IPS-18c (cell line): ENCODE measurements around the gene MYCBP.

Source experiments
- H3K4me3 ChIP-seq: 2 replicates; pipeline ENCODE4 v1.7.0; 2013; ENCODE audit warnings: low read depth, mild to moderate bottlenecking, low read length, moderate library complexity; ENCODE audit not compliant: insufficient read depth
- H3K9me3 ChIP-seq: one replicate; pipeline ENCODE4 v1.6.1; 2013; ENCODE audit warnings: mild to moderate bottlenecking, low read length, moderate library complexity; ENCODE audit not compliant: control insufficient read depth, insufficient read depth

The MYCBP gene

DNA sequence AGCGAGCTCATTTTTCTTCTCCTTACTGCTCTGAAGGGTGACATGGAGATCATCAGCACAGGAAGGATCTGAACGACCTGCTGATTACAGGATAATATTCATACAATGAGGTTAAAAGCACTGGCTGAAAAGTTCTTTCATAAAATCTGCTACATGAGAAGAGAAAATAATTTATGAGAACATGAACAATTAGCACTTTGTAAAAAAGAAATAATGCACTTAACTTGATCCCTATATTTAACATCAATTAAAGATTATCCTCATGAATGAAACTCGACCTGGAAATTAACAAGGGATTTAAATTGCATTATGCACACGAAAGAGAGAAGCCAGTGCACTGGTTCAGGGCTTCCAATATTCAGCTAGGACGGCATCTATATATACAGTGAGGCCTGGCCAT is 60.2 kb downstream of the MYCBP start:
- H3K9me3 ChIP-seq, result peaks cover 9% of the 10 kb centered on the region
- no peak overlapping the region for H3K4me3 ChIP-seq
